ENCODE data around the gene DPPA4.
"Not testable (repeated sequence)": the region's sequence is repeated elsewhere in the genome, so short reads cannot be mapped to it uniquely, and the experiment has no call there.

DPPA4 gene

GRCh38 chr3:109364088-109364487, 26.7 kb upstream of the DPPA4 start:
- no peak overlapping the region for H3K4me2 ChIP-seq (ENCODE audit: low read length)
- no peaks in the 10 kb centered on the region for H3K4me1 ChIP-seq (ENCODE audit: control insufficient read depth in 1 of 2, insufficient read depth in 2 of 2, low read length in 2 of 2)
- H3K14ac ChIP-seq (ENCODE audit: low read length) = no peak overlapping the region
- H2BK120ac ChIP-seq (ENCODE audit: insufficient read depth, low read length, poor library complexity) = no peak overlapping the region
- no peak overlapping the region for H3K23ac ChIP-seq (ENCODE audit: low read length)
- no peak overlapping the region for H2AFZ ChIP-seq (ENCODE audit: insufficient read depth, low read length, poor library complexity)
- no peak overlapping the region for H4K91ac ChIP-seq (ENCODE audit: low read depth, low read length)
- no CpG with 5 or more reads among the region's 6 CpGs for WGBS (ENCODE audit: extremely low coverage, insufficient coverage, insufficient read length)
- no peak overlapping the region for H2AK5ac ChIP-seq (ENCODE audit: low read length)
- H3K4ac ChIP-seq (ENCODE audit: low read depth, low read length) = no peak overlapping the region
- no peak overlapping the region for H4K12ac ChIP-seq (ENCODE audit: low read depth, low read length)
- H2BK5ac ChIP-seq (ENCODE audit: low read depth, low read length, poor library complexity) = no peak overlapping the region
- no peak for DNase-seq
- no peaks in the 10 kb centered on the region for H3K79me1 ChIP-seq (ENCODE audit: low read length)
- H3K79me2 ChIP-seq (ENCODE audit: control insufficient read depth, insufficient read depth, low read length, poor library complexity) = no peaks in the 10 kb centered on the region
- H3K4me3 ChIP-seq (ENCODE audit: low read depth, low read length) = no peak overlapping the region
- H3K9me3 ChIP-seq (ENCODE audit: insufficient read depth, low read depth, low read length) = peaks cover 2% of the 10 kb centered on the region
- H3K9ac ChIP-seq (ENCODE audit: low read length) = no peak overlapping the region
- H3K27me3 ChIP-seq (ENCODE audit: insufficient read depth, low read length) = no peaks in the 10 kb centered on the region
- no peaks in the 10 kb centered on the region for H3K36me3 ChIP-seq (ENCODE audit: control insufficient read depth in 1 of 2, insufficient read depth in 2 of 2, low read length in 2 of 2)
- no peak overlapping the region for H3K27ac ChIP-seq (ENCODE audit: low read depth, low read length)
- no peak overlapping the region for H2BK12ac ChIP-seq (ENCODE audit: low read length)
- no peak overlapping the region for H3K18ac ChIP-seq (ENCODE audit: low read length)
- H4K8ac ChIP-seq (ENCODE audit: low read depth, low read length) = no peak overlapping the region

- peaks cover 2% of the 10 kb centered on the region for H3K9me3 ChIP-seq (ENCODE audit: insufficient read depth, low read depth, low read length)
These were observed 26.3 kb upstream of the DPPA4 start for GRCh38 chr3:109363634-109364033.

GRCh38 chr3:109362823-109363222, 25.5 kb upstream of the DPPA4 start:
- Histone ChIP-seq H4K12ac (ENCODE audit: low read depth, low read length) (no peak overlapping the region), H3K79me1 (ENCODE audit: low read length) (no peaks in the 10 kb centered on the region), H3K27me3 (ENCODE audit: insufficient read depth, low read length) (no peaks in the 10 kb centered on the region), H3K23ac (ENCODE audit: low read length) (no peak overlapping the region), H2BK120ac (ENCODE audit: insufficient read depth, low read length, poor library complexity) (no peak overlapping the region), H2BK12ac (ENCODE audit: low read length) (no peak overlapping the region), H3K14ac (ENCODE audit: low read length) (no peak overlapping the region), H3K79me2 (ENCODE audit: control insufficient read depth, insufficient read depth, low read length, poor library complexity) (no peaks in the 10 kb centered on the region), H3K4ac (ENCODE audit: low read depth, low read length) (no peak overlapping the region), H2BK5ac (ENCODE audit: low read depth, low read length, poor library complexity) (no peak overlapping the region), H4K91ac (ENCODE audit: low read depth, low read length) (no peak overlapping the region), H2AK5ac (ENCODE audit: low read length) (no peak overlapping the region), H3K36me3 (ENCODE audit: control insufficient read depth in 1 of 2, insufficient read depth in 2 of 2, low read length in 2 of 2) (no peaks in the 10 kb centered on the region), H3K4me1 (ENCODE audit: control insufficient read depth in 1 of 2, insufficient read depth in 2 of 2, low read length in 2 of 2) (no peaks in the 10 kb centered on the region), H3K9ac (ENCODE audit: low read length) (no peak overlapping the region), H3K27ac (ENCODE audit: low read depth, low read length) (no peak overlapping the region), H4K8ac (ENCODE audit: low read depth, low read length) (no peak overlapping the region), H3K4me2 (ENCODE audit: low read length) (no peak overlapping the region), H3K9me3 (ENCODE audit: insufficient read depth, low read depth, low read length) (peaks cover 2% of the 10 kb centered on the region), H3K4me3 (ENCODE audit: low read depth, low read length) (no peak overlapping the region), H2AFZ (ENCODE audit: insufficient read depth, low read length, poor library complexity) (no peak overlapping the region), H3K18ac (ENCODE audit: low read length) (no peak overlapping the region)
- WGBS (ENCODE audit: extremely low coverage, insufficient coverage, insufficient read length) = no CpG with 5 or more reads among the region's 4 CpGs
- no peak for DNase-seq

More at GRCh38 chr3:109363634-109364033, 26.3 kb upstream of the DPPA4 start:
- Histone ChIP-seq H3K4me2 (ENCODE audit: low read length) (no peak overlapping the region), H3K14ac (ENCODE audit: low read length) (no peak overlapping the region), H2BK120ac (ENCODE audit: insufficient read depth, low read length, poor library complexity) (no peak overlapping the region), H3K79me1 (ENCODE audit: low read length) (no peaks in the 10 kb centered on the region), H3K4me3 (ENCODE audit: low read depth, low read length) (no peak overlapping the region), H3K4ac (ENCODE audit: low read depth, low read length) (no peak overlapping the region), H2BK5ac (ENCODE audit: low read depth, low read length, poor library complexity) (no peak overlapping the region), H3K27me3 (ENCODE audit: insufficient read depth, low read length) (no peaks in the 10 kb centered on the region), H3K4me1 (ENCODE audit: control insufficient read depth in 1 of 2, insufficient read depth in 2 of 2, low read length in 2 of 2) (no peaks in the 10 kb centered on the region), H3K27ac (ENCODE audit: low read depth, low read length) (no peak overlapping the region), H4K12ac (ENCODE audit: low read depth, low read length) (no peak overlapping the region), H3K36me3 (ENCODE audit: control insufficient read depth in 1 of 2, insufficient read depth in 2 of 2, low read length in 2 of 2) (no peaks in the 10 kb centered on the region), H3K23ac (ENCODE audit: low read length) (no peak overlapping the region), H2AFZ (ENCODE audit: insufficient read depth, low read length, poor library complexity) (no peak overlapping the region), H3K9ac (ENCODE audit: low read length) (no peak overlapping the region), H4K91ac (ENCODE audit: low read depth, low read length) (no peak overlapping the region), H2BK12ac (ENCODE audit: low read length) (no peak overlapping the region), H3K18ac (ENCODE audit: low read length) (no peak overlapping the region), H2AK5ac (ENCODE audit: low read length) (no peak overlapping the region), H3K79me2 (ENCODE audit: control insufficient read depth, insufficient read depth, low read length, poor library complexity) (no peaks in the 10 kb centered on the region), H4K8ac (ENCODE audit: low read depth, low read length) (no peak overlapping the region)
- no peak for DNase-seq

- not testable (repeated sequence) for H3K79me1 ChIP-seq (ENCODE audit: low read length); H4K91ac ChIP-seq (ENCODE audit: low read depth, low read length); H2AK5ac ChIP-seq (ENCODE audit: low read length); H2BK120ac ChIP-seq (ENCODE audit: insufficient read depth, low read length, poor library complexity); H3K4me1 ChIP-seq (ENCODE audit: control insufficient read depth in 1 of 2, insufficient read depth in 2 of 2, low read length in 2 of 2); H3K4me3 ChIP-seq (ENCODE audit: low read depth, low read length); H2BK12ac ChIP-seq (ENCODE audit: low read length); H3K18ac ChIP-seq (ENCODE audit: low read length); H4K12ac ChIP-seq (ENCODE audit: low read depth, low read length); H3K36me3 ChIP-seq (ENCODE audit: control insufficient read depth in 1 of 2, insufficient read depth in 2 of 2, low read length in 2 of 2); H3K23ac ChIP-seq (ENCODE audit: low read length); H2AFZ ChIP-seq (ENCODE audit: insufficient read depth, low read length, poor library complexity); H3K4ac ChIP-seq (ENCODE audit: low read depth, low read length); H3K79me2 ChIP-seq (ENCODE audit: control insufficient read depth, insufficient read depth, low read length, poor library complexity); DNase-seq; H3K27me3 ChIP-seq (ENCODE audit: insufficient read depth, low read length); H4K8ac ChIP-seq (ENCODE audit: low read depth, low read length); H3K9me3 ChIP-seq (ENCODE audit: insufficient read depth, low read depth, low read length); H3K27ac ChIP-seq (ENCODE audit: low read depth, low read length); H3K4me2 ChIP-seq (ENCODE audit: low read length); H3K9ac ChIP-seq (ENCODE audit: low read length); H2BK5ac ChIP-seq (ENCODE audit: low read depth, low read length, poor library complexity); H3K14ac ChIP-seq (ENCODE audit: low read length)
- no CpG with 5 or more reads among the region's 2 CpGs for WGBS (ENCODE audit: extremely low coverage, insufficient coverage, insufficient read length)
These were observed 21.5 kb upstream of the DPPA4 start for GRCh38 chr3:109358809-109359208.
